Panc1 (cell line): Measurements from ENCODE around the gene TTLL7. TPM values are rescaled to one million over a fixed set of nuclear protein-coding genes. Genes with fewer than 3 reads are reported as not detected.

Source experiments
- ATAC-seq: fragments of 200-7000 bp; cut with Tn5 transposase; 2 replicates; pipeline ENCODE4 v1.9.1; 2020; ENCODE audit warnings: mild to moderate bottlenecking, moderate library complexity
- BruUV-seq: library from RNA; stranded (reverse); fragments of 400-500 nt; replicated peaks from 2 replicates; lab custom pipeline; 2021; lab: Mats Ljungman, UMichigan
- CTCF ChIA-PET: fragments of 300-600 bp; sonication (Branson Sonifier 250); formaldehyde crosslinking; loops from one replicate; lab custom pipeline; 2022; ENCODE audit warnings: antibody characterized with exemption; lab: Charles Lee
- POLR2A ChIA-PET: fragments of 300-600 bp; sonication (Branson Sonifier 250); formaldehyde crosslinking; loops from one replicate; lab custom pipeline; 2022; ENCODE audit warnings: antibody characterized with exemption; lab: Charles Lee
- DNase-seq: peaks from one replicate; pipeline ENCODE4 v3.0.0-alpha.2; 2010; ENCODE audit warnings: low read depth, low spot score
- H3K27ac ChIP-seq: 2 replicates; pipeline ENCODE4 v1.5.1; 2011; ENCODE audit warnings: mild to moderate bottlenecking, low read length, inconsistent platforms
- H3K27me3 ChIP-seq: fragments of 200-500 bp; sonication (Bioruptor generic); 2 replicates; pipeline ENCODE4 v1.6.0; 2014; ENCODE audit warnings: low read length, inconsistent platforms; ENCODE audit not compliant: control insufficient read depth, insufficient read depth
- H3K36me3 ChIP-seq: fragments of 200-500 bp; sonication (Bioruptor generic); 2 replicates; pipeline ENCODE4 v1.5.1; 2014; ENCODE audit warnings: inconsistent platforms, mild to moderate bottlenecking, low read length, moderate library complexity; ENCODE audit not compliant: control insufficient read depth, insufficient read depth
- H3K4me1 ChIP-seq: 2 replicates; pipeline ENCODE4 v1.5.1; 2011; ENCODE audit warnings: inconsistent platforms, mild to moderate bottlenecking, low read length, moderate library complexity; ENCODE audit not compliant: control insufficient read depth, insufficient read depth
- H3K4me3 ChIP-seq, 2 experiments: 2 replicates each; pipeline ENCODE4 v1.5.1; 2011 to 2012; ENCODE audit warnings: low read depth in 2 of 2, low read length in 2 of 2, mild to moderate bottlenecking in 2 of 2, inconsistent platforms in 1 of 2, moderate library complexity in 1 of 2
- H3K9me3 ChIP-seq: fragments of 200-500 bp; sonication (Bioruptor generic); 2 replicates; pipeline ENCODE4 v1.5.1; 2014; ENCODE audit warnings: low read depth, mild to moderate bottlenecking, inconsistent platforms, low read length, moderate library complexity; ENCODE audit not compliant: control insufficient read depth, insufficient read depth
- CTCF ChIP-seq: fragments of 450-650 bp; IDR thresholded peaks from 2 replicates; pipeline ENCODE4 v1.5.1; 2017; ENCODE audit warnings: mild to moderate bottlenecking
- POLR2AphosphoS5 ChIP-seq: IDR thresholded peaks from 2 replicates; pipeline ENCODE4 v1.6.1; 2012; ENCODE audit warnings: mild to moderate bottlenecking, low read depth, low read length, moderate library complexity
- REST ChIP-seq, 2 experiments: IDR thresholded peaks; 2 replicates each; pipeline ENCODE4 v1.6.1; 2011 to 2012; ENCODE audit warnings: low read depth in 2 of 2, control low read depth in 1 of 2, low read length in 1 of 2, mild to moderate bottlenecking in 1 of 2, moderate library complexity in 1 of 2; ENCODE audit not compliant: insufficient read depth in 1 of 2
- SIN3A ChIP-seq: IDR thresholded peaks from 2 replicates; pipeline ENCODE4 v1.6.1; 2012; ENCODE audit warnings: low read depth, mild to moderate bottlenecking, low read length, moderate library complexity, borderline replicate concordance; ENCODE audit not compliant: insufficient read depth
- TCF7L2 ChIP-seq: IDR thresholded peaks from 2 replicates; pipeline ENCODE4 v1.6.1; 2011; ENCODE audit warnings: mild to moderate bottlenecking, low read depth, low read length, inconsistent platforms
- in situ Hi-C: cut with HindIII; loops from 2 replicates; pipeline ENCODE4 v1.10.0; 2016; ENCODE audit warnings: low sequenced_read_pairs, low pct_unique_long_range_greater_than_20kb
- intact Hi-C: fragments of 100-400 bp; cut with micrococcal nuclease; formaldehyde crosslinking; loops from one replicate; pipeline ENCODE4 v1.10.0; 2022; ENCODE audit not compliant: unreplicated experiment
- total RNA-seq: library from RNA; stranded (reverse); gene quantifications from one replicate; pipeline ENCODE4 v1.2.1, GENCODE V29; 2021; ENCODE audit not compliant: unreplicated experiment

The TTLL7 gene
- total RNA-seq, 1 experiment from 2014 or later: 31.4 TPM

DNA sequence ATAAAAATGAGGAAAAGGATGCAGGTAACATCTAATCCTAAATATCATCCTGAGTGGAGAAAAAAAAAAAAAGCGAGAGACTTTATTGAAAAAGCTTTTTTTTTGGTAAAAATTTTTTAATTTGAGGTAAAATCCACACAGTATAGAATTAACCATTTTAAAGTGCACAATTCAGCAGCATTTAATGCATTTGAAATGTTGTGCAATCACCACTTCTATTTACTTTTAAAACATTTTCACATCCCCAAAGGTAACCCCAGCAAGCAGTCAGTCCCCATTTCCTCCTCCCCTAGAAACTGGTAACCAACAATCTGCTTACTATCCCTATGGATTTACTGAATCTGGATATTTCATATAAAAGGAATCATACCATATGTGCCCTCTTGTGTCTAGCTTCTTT, 166.7 kb downstream of the TTLL7 start:
- BruUV-seq: no TSS peak
- H3K27ac ChIP-seq: no peak overlapping the region
- CTCF ChIA-PET: interaction anchor here (0.6 kb wide), 1 partner anchor 1044 kb away, joined by 3 read pairs; no protein-coding TSS in a partner anchor
- no peaks in the 10 kb centered on the region for H3K36me3 ChIP-seq
- ATAC-seq (no peak), DNase-seq (no peak)
- H3K9me3 ChIP-seq: no peaks in the 10 kb centered on the region
- POLR2A ChIA-PET: no interaction called here
- no peak overlapping the region for H3K4me3 ChIP-seq
- in situ Hi-C loops (no loop called here), intact Hi-C loops (no loop called here)
- H3K4me1 ChIP-seq: no peaks in the 10 kb centered on the region
- TF ChIP-seq SIN3A: no peak
- TF ChIP-seq CTCF: no peak
- no peak for TF ChIP-seq REST (IDR thresholded peaks at IDR 0.05; ENCODE audit: insufficient read depth in 1 of 2, low read depth in 2 of 2, low read length in 1 of 2)
- TF ChIP-seq TCF7L2: no peak
- no peak for TF ChIP-seq POLR2AphosphoS5
- peaks cover 30% of the 10 kb centered on the region for H3K27me3 ChIP-seq

- Histone ChIP-seq H3K4me3 (no peak overlapping the region), H3K27ac (no peak overlapping the region), H3K4me1 (no peaks in the 10 kb centered on the region), H3K27me3 (peaks cover 13% of the 10 kb centered on the region), H3K36me3 (no peaks in the 10 kb centered on the region), H3K9me3 (no peaks in the 10 kb centered on the region)
- ATAC-seq (no peak), DNase-seq (no peak)
- ChIA-PET POLR2A (no interaction called here), CTCF (interaction anchor here (0.5 kb wide), 1 partner anchor 531 kb away, joined by 6 read pairs; no protein-coding TSS in a partner anchor)
- intact Hi-C loops: no loop called here
- TF ChIP-seq TCF7L2 (no peak), SIN3A (no peak), POLR2AphosphoS5 (no peak), REST (IDR thresholded peaks at IDR 0.05; ENCODE audit: insufficient read depth in 1 of 2, low read depth in 2 of 2, low read length in 1 of 2) (no peak), CTCF (no peak)
- BruUV-seq: no TSS peak
- in situ Hi-C loops: no loop called here
Measured at GRCh38 chr1:83829106-83829505, 169.8 kb downstream of the TTLL7 start.
